ENCODE results near the gene GNA12.

DNA sequence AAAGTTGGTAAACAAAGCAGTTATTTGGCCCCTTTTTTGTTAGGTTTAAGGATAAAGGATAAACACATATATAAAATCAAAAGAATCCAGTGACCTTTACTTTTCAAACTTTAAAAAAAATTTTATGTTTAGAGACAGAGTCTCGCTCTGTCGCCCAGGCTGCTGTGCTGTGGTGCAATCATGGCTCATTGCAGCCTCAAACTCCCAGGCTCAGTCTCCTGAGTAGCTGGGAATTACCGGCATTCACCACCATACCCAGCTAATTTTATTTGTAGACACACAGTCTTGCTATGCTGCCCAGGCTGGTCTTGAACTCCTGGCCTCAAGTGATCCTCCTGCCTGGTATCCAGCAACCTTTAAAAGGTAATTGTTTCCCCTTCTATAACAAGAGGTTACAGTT, 31.3 kb downstream of the GNA12 start:
- TF ChIP-seq, protein P1, sequence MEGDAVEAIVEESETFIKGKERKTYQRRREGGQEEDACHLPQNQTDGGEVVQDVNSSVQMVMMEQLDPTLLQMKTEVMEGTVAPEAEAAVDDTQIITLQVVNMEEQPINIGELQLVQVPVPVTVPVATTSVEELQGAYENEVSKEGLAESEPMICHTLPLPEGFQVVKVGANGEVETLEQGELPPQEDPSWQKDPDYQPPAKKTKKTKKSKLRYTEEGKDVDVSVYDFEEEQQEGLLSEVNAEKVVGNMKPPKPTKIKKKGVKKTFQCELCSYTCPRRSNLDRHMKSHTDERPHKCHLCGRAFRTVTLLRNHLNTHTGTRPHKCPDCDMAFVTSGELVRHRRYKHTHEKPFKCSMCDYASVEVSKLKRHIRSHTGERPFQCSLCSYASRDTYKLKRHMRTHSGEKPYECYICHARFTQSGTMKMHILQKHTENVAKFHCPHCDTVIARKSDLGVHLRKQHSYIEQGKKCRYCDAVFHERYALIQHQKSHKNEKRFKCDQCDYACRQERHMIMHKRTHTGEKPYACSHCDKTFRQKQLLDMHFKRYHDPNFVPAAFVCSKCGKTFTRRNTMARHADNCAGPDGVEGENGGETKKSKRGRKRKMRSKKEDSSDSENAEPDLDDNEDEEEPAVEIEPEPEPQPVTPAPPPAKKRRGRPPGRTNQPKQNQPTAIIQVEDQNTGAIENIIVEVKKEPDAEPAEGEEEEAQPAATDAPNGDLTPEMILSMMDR (IDR thresholded peaks at IDR 0.05): no peak
- no peak for TF ChIP-seq POLR2A (IDR thresholded peaks at IDR 0.05)

Data from adrenal gland (tissue), 5 donors.